ENCODE data around the gene LCE3D.

The LCE3D gene

DNA sequence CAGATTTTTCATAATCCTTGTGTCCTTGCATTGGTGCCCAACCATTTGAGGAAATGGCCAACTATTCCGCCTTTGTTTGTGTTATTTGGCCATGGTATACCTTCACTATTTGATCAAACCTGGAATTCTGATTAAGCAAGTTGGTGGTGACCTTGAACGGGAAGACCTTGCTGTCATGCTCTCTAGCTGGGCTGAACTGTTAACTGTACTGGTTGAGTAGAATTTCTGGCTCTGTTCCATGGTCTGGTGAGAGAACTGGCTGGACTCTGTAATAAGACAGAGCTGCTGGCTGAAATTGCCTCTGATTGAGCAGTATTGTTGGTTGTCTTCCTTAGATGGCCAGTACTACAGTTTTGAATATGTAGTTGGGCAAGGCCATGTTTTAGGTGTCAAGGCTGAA lies 16.7 kb upstream of the LCE3D start:
- Histone ChIP-seq H3K4me1 (ENCODE audit: control insufficient read depth, insufficient read depth, low read length) (no peaks in the 10 kb centered on the region), H3K9me3 (ENCODE audit: control insufficient read depth, insufficient read depth, low read depth, low read length) (no peaks in the 10 kb centered on the region), H3K36me3 (ENCODE audit: control insufficient read depth in 2 of 2, insufficient read depth in 1 of 2, low read length in 2 of 2) (no peaks in the 10 kb centered on the region), H3K4me3 (ENCODE audit: low read depth, low read length) (no peak overlapping the region), H3K27ac (ENCODE audit: extremely low read depth, low read depth, low read length) (no peak overlapping the region)
- ChIA-PET CTCF (no interaction called here), POLR2A (no interaction called here)
- no peak for TF ChIP-seq WT1 (tag by site-specific recombination; IDR thresholded peaks at IDR 0.05)
- TF ChIP-seq REPIN1 (tag by site-specific recombination; IDR thresholded peaks at IDR 0.05; ENCODE audit: low read depth) = no peak
- no peak for TF ChIP-seq ZNF140 (tag by site-specific recombination; IDR thresholded peaks at IDR 0.05)
- no peak for TF ChIP-seq ZNF248 (tag by site-specific recombination; IDR thresholded peaks at IDR 0.05)
- TF ChIP-seq SCRT2 (tag by site-specific recombination; IDR thresholded peaks at IDR 0.05) = no peak
- TF ChIP-seq SALL2 (tag by site-specific recombination; IDR thresholded peaks at IDR 0.05; ENCODE audit: borderline replicate concordance) = no peak
- TF ChIP-seq HOXA7 (CRISPR knock-in tag; IDR thresholded peaks at IDR 0.05; ENCODE audit: borderline replicate concordance) = no peak
- no peak for TF ChIP-seq ZSCAN5A (tag by site-specific recombination; IDR thresholded peaks at IDR 0.05)
- TF ChIP-seq EGR2 (tag by site-specific recombination; IDR thresholded peaks at IDR 0.05; ENCODE audit: low read depth) = no peak

DNA sequence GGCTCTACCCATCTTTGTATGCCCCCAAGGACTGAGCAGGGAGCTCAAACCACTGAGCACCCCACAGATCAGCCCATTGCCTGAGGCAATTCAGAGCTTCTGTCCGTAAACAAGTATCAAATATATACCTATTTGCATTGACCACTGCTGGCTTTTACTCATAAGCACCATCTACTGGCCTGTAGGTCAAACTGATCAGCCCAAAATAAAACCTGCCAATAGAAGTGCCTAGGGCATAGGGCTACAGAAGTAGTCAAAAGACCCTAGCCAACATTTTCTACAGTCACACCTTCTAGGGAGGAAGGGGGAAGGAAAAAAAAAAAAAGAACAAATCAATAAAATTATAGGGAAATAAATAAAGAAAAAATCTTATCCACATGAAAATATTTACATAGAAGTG lies 5.3 kb upstream of the LCE3D start:
- H3K4me1 ChIP-seq (ENCODE audit: control insufficient read depth, insufficient read depth, low read length) = no peaks in the 10 kb centered on the region
- no peaks in the 10 kb centered on the region for H3K9me3 ChIP-seq (ENCODE audit: control insufficient read depth, insufficient read depth, low read depth, low read length)
- no peak overlapping the region for H3K27ac ChIP-seq (ENCODE audit: extremely low read depth, low read depth, low read length)
- no peak overlapping the region for H3K4me3 ChIP-seq (ENCODE audit: low read depth, low read length)
- POLR2A ChIA-PET = no interaction called here
- CTCF ChIA-PET = no interaction called here
- H3K36me3 ChIP-seq (ENCODE audit: control insufficient read depth in 2 of 2, insufficient read depth in 1 of 2, low read length in 2 of 2) = no peaks in the 10 kb centered on the region
- TF ChIP-seq ZNF175 (tag by site-specific recombination; IDR thresholded peaks at IDR 0.05) (no peak), INSM2 (tag by site-specific recombination; IDR thresholded peaks at IDR 0.05) (no peak), ZNF658 (tag by site-specific recombination; IDR thresholded peaks at IDR 0.05) (no peak), ZSCAN16 (tag by site-specific recombination; IDR thresholded peaks at IDR 0.05) (no peak), ZNF843 (tag by site-specific recombination; IDR thresholded peaks at IDR 0.05) (no peak), ZNF112 (tag by site-specific recombination; IDR thresholded peaks at IDR 0.05) (no peak), ZNF529 (tag by site-specific recombination; IDR thresholded peaks at IDR 0.05; ENCODE audit: insufficient replicate concordance) (no peak), ZNF449 (tag by site-specific recombination; IDR thresholded peaks at IDR 0.05) (no peak), ZNF585B (tag by site-specific recombination; IDR thresholded peaks at IDR 0.05) (no peak)

- ChIA-PET CTCF (no interaction called here), POLR2A (no interaction called here)
- no peak for TF ChIP-seq YY1 (tag by site-specific recombination; IDR thresholded peaks at IDR 0.05)
- TF ChIP-seq ZNF335 (tag by site-specific recombination; conservative IDR thresholded peaks at IDR 0.05) = no peak
- no peak for TF ChIP-seq HOXD13 (CRISPR knock-in tag; IDR thresholded peaks at IDR 0.05; ENCODE audit: borderline replicate concordance)
- TF ChIP-seq ZNF114 (tag by site-specific recombination; IDR thresholded peaks at IDR 0.05) = no peak
- TF ChIP-seq, protein P1, sequence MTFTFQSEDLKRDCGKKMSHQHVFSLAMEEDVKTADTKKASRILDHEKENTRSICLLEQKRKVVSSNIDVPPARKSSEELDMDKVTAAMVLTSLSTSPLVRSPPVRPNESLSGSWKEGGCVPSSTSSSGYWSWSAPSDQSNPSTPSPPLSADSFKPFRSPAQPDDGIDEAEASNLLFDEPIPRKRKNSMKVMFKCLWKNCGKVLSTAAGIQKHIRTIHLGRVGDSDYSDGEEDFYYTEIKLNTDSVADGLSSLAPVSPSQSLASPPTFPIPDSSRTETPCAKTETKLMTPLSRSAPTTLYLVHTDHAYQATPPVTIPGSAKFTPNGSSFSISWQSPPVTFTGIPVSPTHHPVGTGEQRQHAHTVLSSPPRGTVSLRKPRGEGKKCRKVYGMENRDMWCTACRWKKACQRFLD (tag by site-specific recombination; IDR thresholded peaks at IDR 0.05) = no peak
- TF ChIP-seq, protein P2, sequence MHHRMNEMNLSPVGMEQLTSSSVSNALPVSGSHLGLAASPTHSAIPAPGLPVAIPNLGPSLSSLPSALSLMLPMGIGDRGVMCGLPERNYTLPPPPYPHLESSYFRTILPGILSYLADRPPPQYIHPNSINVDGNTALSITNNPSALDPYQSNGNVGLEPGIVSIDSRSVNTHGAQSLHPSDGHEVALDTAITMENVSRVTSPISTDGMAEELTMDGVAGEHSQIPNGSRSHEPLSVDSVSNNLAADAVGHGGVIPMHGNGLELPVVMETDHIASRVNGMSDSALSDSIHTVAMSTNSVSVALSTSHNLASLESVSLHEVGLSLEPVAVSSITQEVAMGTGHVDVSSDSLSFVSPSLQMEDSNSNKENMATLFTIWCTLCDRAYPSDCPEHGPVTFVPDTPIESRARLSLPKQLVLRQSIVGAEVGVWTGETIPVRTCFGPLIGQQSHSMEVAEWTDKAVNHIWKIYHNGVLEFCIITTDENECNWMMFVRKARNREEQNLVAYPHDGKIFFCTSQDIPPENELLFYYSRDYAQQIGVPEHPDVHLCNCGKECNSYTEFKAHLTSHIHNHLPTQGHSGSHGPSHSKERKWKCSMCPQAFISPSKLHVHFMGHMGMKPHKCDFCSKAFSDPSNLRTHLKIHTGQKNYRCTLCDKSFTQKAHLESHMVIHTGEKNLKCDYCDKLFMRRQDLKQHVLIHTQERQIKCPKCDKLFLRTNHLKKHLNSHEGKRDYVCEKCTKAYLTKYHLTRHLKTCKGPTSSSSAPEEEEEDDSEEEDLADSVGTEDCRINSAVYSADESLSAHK (tag by site-specific recombination; IDR thresholded peaks at IDR 0.05) = no peak
- TF ChIP-seq ZFP3 (tag by site-specific recombination; IDR thresholded peaks at IDR 0.05; ENCODE audit: low read depth) = no peak
- TF ChIP-seq ZNF16 (tag by site-specific recombination; IDR thresholded peaks at IDR 0.05; ENCODE audit: low read depth) = no peak
- no peak for TF ChIP-seq KLF1 (tag by site-specific recombination; IDR thresholded peaks at IDR 0.05)
Observed at GRCh38 chr1:152582647-152583046, 2.3 kb upstream of the LCE3D start.

More at GRCh38 chr1:152582647-152583046, 2.3 kb upstream of the LCE3D start:
- Histone ChIP-seq H3K9me3 (ENCODE audit: control insufficient read depth, insufficient read depth, low read depth, low read length) (no peaks in the 10 kb centered on the region), H3K4me1 (ENCODE audit: control insufficient read depth, insufficient read depth, low read length) (no peaks in the 10 kb centered on the region), H3K27ac (ENCODE audit: extremely low read depth, low read depth, low read length) (no peak overlapping the region), H3K4me3 (ENCODE audit: low read depth, low read length) (no peak overlapping the region), H3K36me3 (ENCODE audit: control insufficient read depth in 2 of 2, insufficient read depth in 1 of 2, low read length in 2 of 2) (no peaks in the 10 kb centered on the region)

Data from HEK293 (cell line).